ENCODE measurements around the gene SMAGP.
A peak's percentile ranks its signal among the peaks of the same experiment; 100 is the strongest.
"Not testable (repeated sequence)": the region's sequence is repeated elsewhere in the genome, so short reads cannot be mapped to it uniquely, and the experiment has no call there.

SMAGP gene

DNA sequence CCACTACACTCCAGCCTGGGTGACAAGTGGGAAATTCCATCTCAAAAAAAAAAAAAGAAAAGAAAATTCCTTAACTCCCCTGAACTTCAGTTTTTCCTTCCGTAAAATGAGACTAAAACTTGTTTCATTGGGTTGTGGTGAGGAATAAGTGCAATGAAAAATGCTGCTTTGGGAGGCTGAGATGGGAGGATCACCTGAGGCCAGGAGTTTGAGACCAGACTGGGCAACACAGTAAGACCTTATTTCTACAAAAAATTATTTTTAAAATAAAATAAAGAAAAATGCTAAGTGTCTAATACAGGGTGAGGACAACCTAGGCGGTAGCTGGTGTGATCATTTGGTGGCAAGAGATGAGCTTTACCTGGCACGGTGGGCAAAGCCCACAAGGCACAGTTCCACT, 6.9 kb downstream of the SMAGP start:
- DNase-seq, result no peak

DNA sequence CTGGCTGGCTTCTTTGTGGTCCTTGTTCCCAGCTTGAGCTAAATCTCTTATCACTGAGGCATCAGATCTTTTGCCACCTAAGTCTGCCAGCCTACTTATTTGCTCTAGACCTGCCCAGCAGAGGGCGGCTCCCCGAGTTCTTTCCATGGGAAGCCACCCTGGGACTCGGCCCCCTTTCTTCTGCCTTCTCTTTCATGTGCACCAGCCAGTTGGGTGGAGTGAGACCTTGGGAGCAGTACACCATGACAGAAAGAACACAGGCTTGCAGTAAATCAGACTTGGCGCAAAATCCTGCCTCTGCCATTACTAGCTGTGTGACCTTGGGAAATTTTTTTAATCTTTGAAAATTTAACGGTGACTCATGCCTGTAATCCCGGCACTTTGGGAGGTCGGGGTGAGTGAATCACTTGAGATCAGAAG, 7.4 kb downstream of the SMAGP start:
- DNase-seq, result peak in 1 of 2 experiments; percentile 21

DNA sequence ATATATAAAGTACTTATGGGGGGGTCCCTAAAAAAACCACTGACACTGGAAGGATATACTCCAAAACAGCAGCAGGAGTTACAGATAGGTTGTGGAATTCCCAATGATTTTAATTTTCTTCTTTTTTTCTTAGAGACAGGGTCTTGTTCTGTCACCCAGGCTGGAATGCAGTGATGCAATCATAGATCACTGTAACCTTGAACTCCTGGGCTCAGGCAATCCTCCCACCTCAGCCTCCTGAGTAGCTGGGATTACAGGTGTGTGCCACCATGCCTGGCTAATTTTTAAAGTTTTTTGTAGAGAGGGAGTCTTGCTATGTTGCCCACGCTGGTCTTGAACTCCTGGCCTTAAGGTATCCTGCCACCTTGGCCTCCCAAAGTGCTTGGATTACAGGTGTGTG, 10.6 kb downstream of the SMAGP start:
- not testable (repeated sequence) for DNase-seq

DNA sequence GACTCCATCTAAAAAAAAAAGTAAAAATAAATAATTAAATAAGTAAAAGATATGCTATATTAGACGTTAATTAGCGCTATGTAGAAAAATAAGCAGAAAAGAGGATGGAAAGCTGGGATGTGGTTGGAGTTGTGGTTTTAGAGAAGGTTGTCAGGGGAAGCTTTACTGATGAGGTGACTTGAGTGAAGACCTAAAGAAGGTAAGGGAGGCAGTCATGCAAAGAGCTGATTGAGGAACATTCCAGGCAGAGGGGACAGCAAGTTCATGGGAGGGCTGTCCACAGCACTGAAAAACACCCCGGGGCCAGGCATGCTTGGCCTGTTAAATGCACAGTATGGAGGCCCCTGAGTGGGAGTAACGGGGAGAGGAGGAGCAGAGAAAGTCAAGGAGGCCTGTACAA, 15.7 kb downstream of the SMAGP start:
- no peak for DNase-seq

DNA sequence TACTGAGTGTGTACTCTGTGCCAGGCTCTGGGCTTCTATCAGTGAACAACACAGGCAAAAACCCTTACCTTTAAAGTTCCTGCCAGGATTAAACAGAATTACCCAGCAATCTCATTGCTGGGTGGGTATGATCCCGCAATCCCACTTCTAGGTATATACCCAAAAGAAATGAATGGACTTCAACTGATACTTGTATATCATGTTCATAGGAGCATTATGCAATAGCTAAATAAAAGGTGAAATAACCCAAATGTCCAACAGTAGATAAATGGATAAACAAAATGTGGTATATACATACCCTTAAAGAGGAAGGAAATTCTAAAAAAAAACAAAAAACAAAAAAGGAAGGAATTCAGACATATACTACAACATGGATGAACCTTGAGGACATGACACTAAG, 16.9 kb downstream of the SMAGP start:
- DNase-seq, result no peak

DNA sequence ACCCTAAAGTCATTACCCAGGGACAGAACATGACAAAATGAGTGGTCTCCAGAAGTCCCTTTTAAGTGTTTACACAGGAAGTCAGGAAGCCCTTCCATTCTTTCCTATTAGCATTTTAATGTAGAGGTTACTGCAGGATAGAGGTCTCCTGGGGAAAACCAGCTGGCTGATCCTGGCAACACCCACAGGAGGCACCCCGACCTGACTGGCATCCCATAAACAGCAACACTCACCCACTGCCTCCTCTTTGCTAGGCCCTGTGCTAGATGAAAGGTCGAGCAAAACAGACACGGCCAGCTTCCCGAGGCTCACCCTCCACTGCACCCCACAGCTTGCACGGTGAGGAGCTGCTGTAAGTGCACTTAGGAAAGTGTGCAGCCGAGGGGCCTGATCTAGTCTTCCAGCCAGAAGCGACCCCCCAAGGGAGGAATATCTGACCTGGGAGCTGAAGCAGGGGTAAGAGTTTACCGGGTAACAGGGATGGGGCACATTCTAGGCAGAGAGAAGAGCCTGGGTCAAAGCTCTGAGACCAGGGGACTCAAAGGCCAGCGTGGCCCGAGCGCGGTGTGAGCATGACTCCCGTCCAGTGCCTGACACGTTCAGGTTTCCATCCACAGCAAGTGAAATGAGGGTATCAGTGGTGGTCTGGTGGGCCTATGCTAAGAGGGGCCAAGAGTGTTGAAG, 22.6 kb downstream of the SMAGP start:
- DNase-seq, result no peak

DNA sequence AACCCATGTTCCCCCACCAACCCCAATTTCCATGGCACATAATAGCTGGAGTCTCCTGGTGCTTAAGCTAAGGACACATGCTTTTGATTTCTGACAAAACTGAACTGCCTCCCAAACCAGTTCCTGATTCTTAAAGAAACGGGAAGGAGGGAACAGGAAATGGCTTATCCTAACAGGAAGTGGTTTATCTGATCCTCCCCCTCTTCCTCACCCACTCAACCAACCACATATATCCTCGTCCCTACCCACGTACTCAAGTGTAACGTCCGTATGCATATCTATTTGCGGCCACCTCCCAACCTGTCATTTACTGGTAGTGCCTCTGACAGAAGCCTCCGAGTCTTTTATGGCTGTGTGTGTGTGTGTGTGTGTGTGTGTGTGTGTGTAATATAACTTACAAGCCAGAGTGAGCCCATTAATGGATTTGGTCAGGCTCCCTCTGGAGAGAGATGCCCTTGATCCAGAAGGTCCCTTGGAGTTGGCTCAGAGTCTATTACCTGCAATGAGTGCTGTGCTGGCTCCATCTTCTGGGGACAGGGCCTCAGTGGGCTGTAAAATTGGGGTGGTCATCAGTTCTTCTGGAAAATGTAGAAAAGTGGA, 23.9 kb downstream of the SMAGP start:
- no peak for DNase-seq

DNA sequence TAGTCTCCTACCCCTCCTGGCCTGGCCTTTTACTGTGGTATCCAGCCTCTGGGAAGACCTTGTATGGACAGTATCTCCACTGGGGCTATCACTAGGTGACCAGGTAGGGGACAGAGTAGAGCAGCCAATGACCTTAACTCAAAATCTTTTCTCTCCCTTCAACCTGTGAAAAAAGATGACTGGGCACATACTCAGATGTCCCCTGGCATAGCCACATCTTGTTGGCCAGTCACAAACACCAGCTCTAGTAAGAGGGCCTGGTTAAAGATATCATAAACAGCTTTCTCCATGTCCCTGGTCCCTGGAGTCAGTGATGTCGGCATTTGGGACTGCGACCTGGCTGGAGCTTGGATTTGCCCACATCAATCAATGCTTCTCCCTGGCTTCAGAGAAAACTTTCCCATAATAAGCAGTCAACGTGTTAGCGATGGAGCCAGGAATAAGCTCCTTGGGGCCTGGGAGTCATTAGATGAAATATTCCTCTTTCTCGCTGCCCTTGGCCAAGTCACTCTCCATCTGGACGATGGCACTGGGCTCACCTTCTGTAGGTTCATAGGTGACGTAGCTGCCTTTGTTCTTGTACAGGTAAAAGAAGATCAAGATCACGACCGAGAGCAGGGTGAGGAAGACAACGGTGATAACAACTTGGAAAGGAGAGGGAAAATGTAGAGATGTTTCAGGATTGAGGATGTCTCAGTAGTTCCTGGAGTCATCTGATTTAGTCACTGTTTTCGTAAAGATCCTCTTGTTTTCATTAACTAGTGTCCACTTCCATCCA, 24.6 kb downstream of the SMAGP start:
- no peak for DNase-seq

DNA sequence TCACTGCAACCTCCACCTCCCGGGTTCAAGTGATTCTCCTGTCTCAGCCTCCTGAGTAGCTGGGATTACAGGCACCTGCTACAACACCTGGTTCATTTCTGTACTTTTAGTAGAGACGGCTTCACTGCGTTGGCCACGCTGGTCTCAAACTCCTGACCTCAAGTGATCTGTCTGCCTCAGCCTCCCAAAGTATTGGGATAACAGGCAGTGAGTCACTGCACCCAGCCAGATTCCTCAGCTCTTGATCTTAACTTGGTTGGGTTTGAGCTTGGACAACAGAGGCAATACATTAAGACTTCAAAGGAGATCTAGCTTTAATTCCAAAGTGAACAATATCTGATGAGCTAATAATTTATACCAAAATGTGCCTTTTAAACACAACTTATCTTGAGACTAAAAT, 25.9 kb downstream of the SMAGP start:
- no peak for DNase-seq

DNA sequence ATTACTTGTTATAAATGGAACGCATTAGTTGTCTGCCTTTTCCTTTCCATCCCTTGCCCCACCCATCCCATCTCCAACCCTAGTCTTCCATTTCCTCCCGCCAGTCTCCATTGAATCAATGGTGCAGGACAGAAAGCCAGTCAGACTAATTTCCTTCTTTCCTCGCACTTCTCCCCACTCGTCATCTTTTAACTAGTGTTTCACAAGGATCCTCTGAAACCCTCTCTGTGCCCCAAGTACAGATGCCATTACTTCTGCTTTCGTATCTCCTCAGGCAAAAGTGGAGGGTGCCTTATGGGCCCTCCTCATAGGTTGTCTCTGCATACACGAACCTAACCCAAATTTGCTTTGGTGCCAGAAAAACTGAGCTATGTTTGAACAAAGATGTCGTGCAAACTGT, 27.3 kb downstream of the SMAGP start:
- DNase-seq, result no peak

DNA sequence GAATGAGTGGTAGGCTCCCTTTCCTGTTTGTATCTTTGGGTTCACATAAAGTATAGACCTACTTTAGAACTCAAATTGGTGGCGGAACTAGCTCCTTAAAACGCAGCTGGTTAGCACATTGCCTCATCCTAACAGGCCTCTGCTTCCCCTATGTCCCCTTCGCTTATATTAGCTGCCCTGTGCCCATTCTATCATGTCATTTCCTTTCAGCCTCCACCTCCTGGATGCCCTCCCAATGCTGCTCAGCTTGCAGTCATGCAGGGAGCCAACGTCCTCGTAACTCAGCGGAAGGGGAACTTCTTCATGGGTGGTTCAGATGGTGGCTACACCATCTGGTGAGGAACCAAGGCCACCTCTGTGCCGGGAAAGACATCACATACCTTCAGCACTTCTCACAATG, 28.1 kb downstream of the SMAGP start:
- no peak for DNase-seq

DNA sequence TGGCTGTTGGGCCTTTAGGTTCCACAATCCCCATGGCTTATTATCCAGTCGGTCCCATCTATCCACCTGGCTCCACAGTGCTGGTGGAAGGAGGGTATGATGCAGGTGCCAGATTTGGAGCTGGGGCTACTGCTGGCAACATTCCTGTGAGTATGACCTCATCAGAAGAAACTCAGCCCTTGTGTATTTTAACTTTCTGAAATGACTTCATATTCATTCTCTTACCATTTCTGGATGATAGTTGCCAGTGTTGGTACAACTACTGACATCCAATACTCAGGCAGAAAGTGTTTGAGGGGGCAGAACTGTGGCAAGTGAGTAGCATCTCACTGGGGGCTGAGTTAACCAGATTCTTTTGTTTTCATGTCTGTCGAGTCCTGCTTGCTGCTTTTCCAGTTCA, 29.2 kb downstream of the SMAGP start:
- DNase-seq, result no peak

DNA sequence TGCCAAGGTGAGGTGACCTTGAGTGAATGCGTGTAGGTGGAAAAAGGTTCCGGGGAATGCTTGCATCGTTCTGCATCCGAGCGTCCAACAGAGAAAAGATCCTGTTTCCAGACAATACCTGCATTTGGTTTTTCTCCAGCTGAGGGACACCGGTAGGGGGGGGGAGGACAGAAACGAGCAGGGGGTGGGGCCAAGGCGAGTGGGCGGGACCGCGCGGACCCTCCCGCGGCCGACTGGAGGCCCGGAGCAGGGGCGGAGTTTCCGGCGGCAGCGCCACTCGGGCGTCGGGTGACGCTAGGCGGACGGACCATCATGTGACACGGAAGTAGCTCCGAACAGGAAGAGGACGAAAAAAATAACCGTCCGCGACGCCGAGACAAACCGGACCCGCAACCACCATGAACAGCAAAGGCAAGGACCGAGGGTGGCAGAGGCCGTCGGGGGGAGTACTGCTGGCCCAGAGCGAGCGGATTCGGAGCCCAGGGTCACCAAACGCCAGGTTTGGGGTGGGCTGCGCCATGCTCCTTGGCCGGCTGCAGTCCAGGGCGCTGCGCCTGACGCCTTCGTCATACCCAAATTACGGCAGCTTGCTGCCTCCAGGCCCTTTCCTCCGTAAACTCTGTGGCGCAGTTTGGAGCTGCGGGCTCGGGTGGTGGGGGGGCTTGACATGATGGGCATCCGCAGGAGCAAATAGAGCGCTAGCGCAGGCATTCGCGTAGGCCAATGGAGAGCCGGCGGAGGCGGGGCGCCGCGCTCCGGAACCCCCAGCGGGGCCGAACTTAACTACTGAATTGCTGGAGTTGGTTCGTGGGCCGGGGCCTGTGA, 31.5 kb downstream of the SMAGP start, which contains the start of gene DAZAP2:
DAZAP2 (plus strand) TSS at position 317 of the 825 bp plus-strand sequence; CDS start at position 399, 82 bp downstream.
- peak; percentile 89 to 92 for DNase-seq

DNA sequence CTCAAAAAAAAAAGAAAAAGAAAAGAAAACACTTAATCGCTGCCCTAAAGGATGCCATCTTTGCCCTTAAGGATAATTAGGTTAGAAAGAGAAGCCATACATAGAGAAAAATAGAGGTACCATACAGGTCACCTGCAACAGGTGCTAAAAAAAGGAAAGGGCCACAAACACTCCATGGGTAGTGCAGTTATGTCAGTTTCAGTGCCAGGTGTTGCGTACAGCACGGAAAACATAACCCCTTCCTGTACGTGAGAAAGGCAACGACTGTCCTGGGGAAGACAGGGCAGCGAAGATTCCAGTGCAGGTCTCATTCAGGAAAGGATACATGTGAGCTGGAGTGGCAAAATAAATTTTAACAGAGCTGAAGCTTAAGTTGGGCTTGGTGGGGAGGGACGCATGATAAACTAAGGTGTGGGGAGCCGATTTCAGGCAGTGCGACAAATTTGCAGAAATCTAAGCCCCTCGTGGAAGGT, 32.1 kb downstream of the SMAGP start:
- peak in 1 of 2 experiments; percentile 19 for DNase-seq

DNA sequence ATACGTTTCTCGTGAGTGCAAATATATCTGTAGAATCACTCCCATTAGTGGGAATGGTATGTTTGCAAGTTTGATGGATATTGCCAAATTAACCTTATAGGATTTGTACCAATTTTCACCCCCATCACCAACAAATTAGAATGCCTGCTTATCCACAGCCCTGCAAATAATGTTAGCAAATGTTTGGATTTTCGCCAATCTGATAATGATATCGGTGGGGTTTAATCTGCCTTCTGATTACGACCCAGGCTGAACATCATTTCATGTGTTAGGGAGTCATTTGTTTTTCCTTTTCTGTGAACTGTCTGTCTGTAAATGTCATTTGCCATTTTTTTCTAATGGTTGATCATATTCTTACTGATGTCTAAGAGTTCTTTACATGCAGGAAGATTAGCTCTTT, 35.7 kb downstream of the SMAGP start:
- no peak for DNase-seq

DNA sequence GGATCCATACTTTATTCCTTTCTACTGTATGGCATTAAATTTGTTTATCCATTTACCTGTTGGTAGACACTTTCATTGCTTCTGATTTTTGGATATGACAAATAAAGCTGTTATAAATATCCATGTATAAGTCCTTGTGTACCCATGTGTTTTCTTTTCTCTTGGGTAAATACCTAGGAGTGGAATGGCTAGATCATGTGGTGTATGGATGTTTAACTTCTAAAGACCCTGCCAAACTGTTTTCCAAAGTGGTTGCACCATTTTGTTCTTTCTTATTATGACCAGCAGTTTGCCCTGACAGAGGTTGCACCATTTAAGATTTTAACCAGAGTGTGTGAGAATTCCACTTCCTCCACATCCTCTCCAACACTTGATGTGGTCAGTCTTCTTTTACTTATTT, 37.6 kb downstream of the SMAGP start:
- no peak for DNase-seq

DNA sequence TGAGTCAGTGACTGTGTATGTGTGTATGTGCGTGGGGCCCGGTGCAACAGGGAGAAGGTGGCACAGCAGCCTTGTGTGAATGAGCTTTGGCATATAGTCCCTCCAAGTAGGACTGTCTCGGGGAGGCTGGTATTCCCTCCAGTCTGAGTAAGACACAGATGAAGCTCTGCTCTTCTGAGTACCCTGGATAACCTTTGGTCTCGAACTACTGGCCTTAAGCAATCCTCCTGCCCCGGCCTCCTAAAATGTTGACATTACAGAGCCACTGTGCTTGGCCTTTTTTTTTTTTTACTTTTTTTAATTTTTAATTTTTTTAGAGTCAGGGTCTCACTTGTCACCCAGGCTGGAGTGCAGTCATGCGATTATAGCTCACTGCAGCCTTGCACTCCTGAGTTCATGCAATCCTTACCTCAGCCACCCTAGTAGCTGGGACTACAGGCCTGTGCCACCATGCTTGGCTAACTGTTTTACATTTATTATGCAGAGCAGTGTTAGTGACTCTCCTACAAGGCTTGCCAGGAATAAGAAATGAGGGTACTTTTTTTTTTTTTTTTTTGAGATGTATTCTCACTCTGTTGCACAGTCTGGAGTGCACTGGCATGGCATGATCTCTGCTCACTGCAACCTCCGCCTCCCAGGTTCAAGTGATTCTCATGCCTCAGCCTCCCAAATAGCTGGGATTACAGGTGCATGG, 41.0 kb downstream of the SMAGP start:
- no peak for DNase-seq

DNA sequence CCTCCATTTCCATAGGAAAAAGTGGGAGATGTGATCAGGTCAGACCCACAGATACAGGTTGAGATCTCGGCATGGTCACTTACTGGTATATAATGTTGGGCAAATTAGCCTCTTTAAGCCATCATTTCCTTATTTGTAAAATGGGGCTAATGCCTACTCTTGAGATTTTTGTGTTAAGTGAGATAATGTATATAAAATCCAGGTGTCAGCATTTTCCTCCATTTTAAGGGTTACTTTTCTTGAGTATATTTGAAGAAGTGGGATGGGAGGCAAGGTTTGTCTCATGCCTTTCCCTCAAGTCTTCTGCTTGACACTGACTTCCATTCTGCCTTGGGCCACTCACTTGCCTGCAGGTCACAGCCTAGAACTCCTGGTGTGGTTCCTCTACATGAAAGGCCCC, 42.3 kb downstream of the SMAGP start:
- no peak for DNase-seq

DNA sequence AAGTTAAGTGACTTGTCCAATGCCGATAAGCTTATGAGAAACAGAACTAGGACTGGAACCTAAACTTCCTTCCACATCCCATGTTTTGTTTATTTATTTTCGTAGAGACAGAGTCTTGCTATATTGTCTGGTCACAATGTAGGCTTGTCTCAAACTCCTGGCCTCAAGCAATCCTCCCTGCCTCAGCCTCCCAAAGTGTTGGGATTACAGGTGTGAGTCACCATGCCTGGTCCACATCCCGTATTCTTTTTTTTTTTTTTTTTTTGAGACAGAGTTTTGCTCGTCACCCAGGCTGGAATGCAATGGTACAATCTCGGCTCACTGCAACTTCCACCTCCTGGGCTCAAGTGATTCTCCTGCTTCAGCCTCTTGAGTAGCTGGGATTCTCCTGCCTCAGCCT, 43.1 kb downstream of the SMAGP start:
- not testable (repeated sequence) for DNase-seq

DNA sequence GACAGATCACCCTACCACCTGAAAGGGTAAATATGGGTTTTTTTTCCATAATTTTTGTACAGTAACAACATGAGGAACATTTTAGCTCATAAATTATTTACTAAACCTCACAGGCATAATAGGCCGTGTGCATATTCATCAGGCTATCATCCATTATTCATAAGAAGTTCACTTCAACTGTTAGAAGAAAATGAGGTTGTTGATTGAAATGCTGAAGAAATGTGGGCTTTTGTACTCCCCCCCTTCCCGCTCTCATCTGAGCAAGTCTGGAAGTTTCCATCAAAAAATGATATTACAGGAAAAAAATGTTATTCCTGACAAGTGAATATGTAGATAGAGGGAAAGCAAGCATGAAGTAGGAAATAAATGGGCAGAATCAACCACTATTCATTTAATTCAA, 44.4 kb downstream of the SMAGP start:
- no peak for DNase-seq

DNA sequence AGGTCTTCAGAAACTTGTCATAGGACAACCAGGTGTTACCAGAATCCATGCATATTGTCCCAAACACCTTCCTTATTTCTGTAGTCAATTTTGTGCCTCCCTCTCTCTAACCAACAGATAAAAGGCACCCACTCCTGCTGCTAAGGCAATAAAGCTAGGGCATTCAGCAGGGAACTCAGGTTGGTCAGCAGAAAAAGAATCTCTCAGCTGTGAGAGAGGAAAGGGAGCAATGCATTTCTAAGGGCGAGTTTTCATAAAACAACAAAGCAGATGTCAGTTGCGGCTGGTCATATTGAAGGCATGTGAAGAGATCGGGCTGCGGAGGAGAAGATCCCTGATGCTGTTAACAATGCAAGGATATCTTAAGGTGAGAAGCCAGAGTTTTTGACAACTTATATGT, 45.0 kb downstream of the SMAGP start:
- no peak for DNase-seq

DNA sequence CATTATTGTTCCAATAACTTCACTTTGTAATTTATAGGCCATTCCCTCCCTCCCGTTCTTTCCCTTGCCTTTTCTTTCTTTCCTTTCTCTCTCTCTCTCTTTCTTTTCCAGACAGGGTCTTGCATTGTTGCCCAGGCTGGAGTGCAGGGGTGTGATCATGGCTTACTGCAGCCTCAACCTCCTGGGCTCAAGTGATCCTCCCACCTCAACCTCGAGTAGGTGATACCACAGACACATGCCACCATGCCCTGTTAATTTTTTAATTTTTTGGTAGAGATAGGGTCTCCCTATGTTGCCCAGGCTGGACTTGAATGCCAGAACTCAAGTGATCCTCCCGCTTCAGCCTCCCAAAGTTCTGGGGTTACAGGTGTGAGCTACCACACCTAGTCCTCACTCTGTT, 45.6 kb downstream of the SMAGP start:
- no peak for DNase-seq
